Neuronal stem cell (in vitro differentiated cells): Measurements from ENCODE around the gene CBFB.

Experiments used
- DNase-seq: peaks from one replicate; pipeline ENCODE4 v3.0.0-alpha.2; 2013; ENCODE audit warnings: low spot score
- H2AFZ ChIP-seq: one replicate; pipeline ENCODE4 v1.6.1; 2013; ENCODE audit warnings: mild to moderate bottlenecking, low read length, inconsistent platforms
- H2AK5ac ChIP-seq: 2 replicates; pipeline ENCODE4 v1.6.1; 2013; ENCODE audit warnings: low read depth, mild to moderate bottlenecking, inconsistent platforms, low read length, moderate library complexity, mixed read lengths
- H2BK120ac ChIP-seq: 2 replicates; pipeline ENCODE4 v1.6.1; 2013; ENCODE audit warnings: low read depth, mild to moderate bottlenecking, inconsistent platforms, low read length, moderate library complexity, mixed read lengths
- H2BK12ac ChIP-seq: one replicate; pipeline ENCODE4 v1.6.1; 2013; ENCODE audit warnings: low read length, inconsistent platforms
- H2BK15ac ChIP-seq: 2 replicates; pipeline ENCODE4 v1.6.1; 2013; ENCODE audit warnings: mild to moderate bottlenecking, low read length, inconsistent platforms, mixed read lengths
- H2BK5ac ChIP-seq: one replicate; pipeline ENCODE4 v1.6.1; 2013; ENCODE audit warnings: inconsistent platforms, mild to moderate bottlenecking, low read length, moderate library complexity
- H3K14ac ChIP-seq: one replicate; pipeline ENCODE4 v1.6.1; 2013; ENCODE audit warnings: low read length, inconsistent platforms
- H3K18ac ChIP-seq: 2 replicates; pipeline ENCODE4 v1.6.1; 2013; ENCODE audit warnings: low read length, inconsistent platforms
- H3K23ac ChIP-seq: 2 replicates; pipeline ENCODE4 v1.6.1; 2013; ENCODE audit warnings: low read depth, mild to moderate bottlenecking, mixed read lengths, low read length, inconsistent platforms; ENCODE audit not compliant: poor library complexity
- H3K27ac ChIP-seq: replicated peaks from 3 replicates; pipeline ENCODE4 v1.5.1; 2013; ENCODE audit warnings: low read length, inconsistent platforms
- H3K27me3 ChIP-seq, 3 experiments: 2 replicates each; pipeline ENCODE4 v1.6.1; 2013; ENCODE audit warnings: low read length in 3 of 3, mild to moderate bottlenecking in 2 of 3, inconsistent platforms in 1 of 3, low read depth in 1 of 3, mixed read lengths in 1 of 3, moderate library complexity in 1 of 3; ENCODE audit not compliant: control insufficient read depth in 3 of 3, insufficient read depth in 3 of 3
- H3K36me3 ChIP-seq, 2 donors: replicated peaks in 1 of 2; 2 replicates each; pipeline ENCODE4 v1.6.1; 2013; ENCODE audit warnings: low read length in 2 of 2; ENCODE audit not compliant: control insufficient read depth in 2 of 2, insufficient read depth in 2 of 2
- H3K4ac ChIP-seq: 2 replicates; pipeline ENCODE4 v1.6.1; 2013; ENCODE audit warnings: inconsistent platforms, mild to moderate bottlenecking, low read length, moderate library complexity
- H3K4me1 ChIP-seq, 2 donors: 1 replicate in 1 of 2; 2 replicates in 1 of 2; pipeline ENCODE4 v1.6.1; 2013; ENCODE audit warnings: low read length in 2 of 2, low read depth in 1 of 2; ENCODE audit not compliant: control insufficient read depth in 2 of 2, insufficient read depth in 1 of 2
- H3K4me2 ChIP-seq: one replicate; pipeline ENCODE4 v1.6.1; 2013; ENCODE audit warnings: mild to moderate bottlenecking, low read length, inconsistent platforms; ENCODE audit not compliant: insufficient read depth, poor library complexity, severe bottlenecking
- H3K4me3 ChIP-seq, 2 donors: 2 replicates each; pipeline ENCODE4 v1.5.1; 2013; ENCODE audit warnings: low read length in 2 of 2, mild to moderate bottlenecking in 2 of 2, inconsistent platforms in 1 of 2, moderate library complexity in 1 of 2
- H3K79me1 ChIP-seq: one replicate; pipeline ENCODE4 v1.6.1; 2013; ENCODE audit warnings: low read depth, mild to moderate bottlenecking, inconsistent platforms, low read length, moderate library complexity
- H3K9ac ChIP-seq: one replicate; pipeline ENCODE4 v1.6.1; 2013; ENCODE audit warnings: mild to moderate bottlenecking, low read depth, low read length, inconsistent platforms; ENCODE audit not compliant: poor library complexity
- H3K9me3 ChIP-seq, 2 donors: replicated peaks in 1 of 2; 2 replicates each; pipeline versions ENCODE3 to v1.6.1; 2013; ENCODE audit warnings: low read length in 2 of 2, mild to moderate bottlenecking in 2 of 2, inconsistent platforms in 1 of 2, low read depth in 1 of 2, mixed read lengths in 1 of 2, moderate library complexity in 1 of 2; ENCODE audit not compliant: control insufficient read depth in 2 of 2, insufficient read depth in 1 of 2
- H4K8ac ChIP-seq: one replicate; pipeline ENCODE4 v1.6.1; 2013; ENCODE audit warnings: low read depth, mild to moderate bottlenecking, inconsistent platforms, low read length, moderate library complexity
- H4K91ac ChIP-seq: one replicate; pipeline ENCODE4 v1.6.1; 2013; ENCODE audit warnings: low read length, low read depth, mild to moderate bottlenecking, inconsistent platforms; ENCODE audit not compliant: poor library complexity
- WGBS, 2 donors: extraction: QIAGEN DNeasy Blood & Tissue Kit; methylation state at CpG; one replicate each; pipeline ENCODE4 v1.1.7; 2013; ENCODE audit warnings: missing lambda C conversion rate in 2 of 2, mixed read lengths in 1 of 2; ENCODE audit not compliant: insufficient read length in 2 of 2, insufficient replicate concordance in 1 of 2; ENCODE audit errors: extremely low coverage in 2 of 2; 5-methylcytosine and 5-hydroxymethylcytosine counted together

The CBFB gene

GRCh38 chr16:67022531-67023214 is 6.3 kb upstream of the CBFB start:
- Histone ChIP-seq H4K91ac (no peak overlapping the region), H4K8ac (no peak overlapping the region), H3K9me3 (no peaks in the 10 kb centered on the region), H2BK12ac (no peak overlapping the region), H3K27ac (no peak overlapping the region), H3K36me3 (no peaks in the 10 kb centered on the region), H2AFZ (no peak overlapping the region), H3K14ac (no peak overlapping the region), H3K4me2 (no peak overlapping the region), H3K9ac (no peak overlapping the region), H3K4me1 (peaks cover 0 to 3% of the 10 kb centered on the region in 2 donors), H3K23ac (no peak overlapping the region), H3K18ac (no peak overlapping the region), H3K4me3 (no peak overlapping the region), H2AK5ac (no peak overlapping the region), H3K27me3 (peaks cover 0 to under 1% (median 0%) of the 10 kb centered on the region in 3 experiments), H2BK5ac (no peak overlapping the region), H2BK15ac (no peak overlapping the region), H3K4ac (no peak overlapping the region), H3K79me1 (no peaks in the 10 kb centered on the region), H2BK120ac (no peak overlapping the region)
- DNase-seq: no peak
- no CpG with 5 or more reads among the region's 4 CpGs for WGBS, 2 donors

GRCh38 chr16:67023689-67024088 is 5.3 kb upstream of the CBFB start:
- H4K8ac ChIP-seq: no peak overlapping the region
- no peaks in the 10 kb centered on the region for H3K27me3 ChIP-seq
- no peak overlapping the region for H3K9ac ChIP-seq
- H3K27ac ChIP-seq: no peak overlapping the region
- no peak overlapping the region for H2AK5ac ChIP-seq
- no peak for DNase-seq
- no peak overlapping the region for H3K23ac ChIP-seq
- peaks cover 0 to 4% of the 10 kb centered on the region in 2 donors for H3K4me1 ChIP-seq
- no peaks in the 10 kb centered on the region for H3K79me1 ChIP-seq
- H3K9me3 ChIP-seq: no peaks in the 10 kb centered on the region
- no peak overlapping the region for H2BK120ac ChIP-seq
- no peak overlapping the region for H3K4ac ChIP-seq
- H3K4me2 ChIP-seq: no peak overlapping the region
- no peaks in the 10 kb centered on the region for H3K36me3 ChIP-seq
- no peak overlapping the region for H3K18ac ChIP-seq
- H3K4me3 ChIP-seq: no peak overlapping the region
- no peak overlapping the region for H2BK5ac ChIP-seq
- H4K91ac ChIP-seq: no peak overlapping the region
- H2BK15ac ChIP-seq: no peak overlapping the region
- H2BK12ac ChIP-seq: no peak overlapping the region
- H3K14ac ChIP-seq: no peak overlapping the region
- no peak overlapping the region for H2AFZ ChIP-seq
- no CpG with 5 or more reads among the region's 1 CpG for WGBS, 2 donors

GRCh38 chr16:67024384-67025209 is 4.4 kb upstream of the CBFB start:
- no peaks in the 10 kb centered on the region for H3K9me3 ChIP-seq
- H3K4ac ChIP-seq: no peak overlapping the region
- H3K27ac ChIP-seq: no peak overlapping the region
- no peak overlapping the region for H3K14ac ChIP-seq
- H2BK15ac ChIP-seq: no peak overlapping the region
- no CpG with 5 or more reads among the region's 4 CpGs for WGBS, 2 donors
- H3K79me1 ChIP-seq: peaks cover 6% of the 10 kb centered on the region
- H3K18ac ChIP-seq: no peak overlapping the region
- no peak overlapping the region for H2AK5ac ChIP-seq
- H3K27me3 ChIP-seq: no peaks in the 10 kb centered on the region
- H3K4me2 ChIP-seq: no peak overlapping the region
- no peak overlapping the region for H2BK120ac ChIP-seq
- H2BK5ac ChIP-seq: no peak overlapping the region
- no peak overlapping the region for H4K91ac ChIP-seq
- H3K23ac ChIP-seq: no peak overlapping the region
- H3K36me3 ChIP-seq: no peaks in the 10 kb centered on the region
- H4K8ac ChIP-seq: no peak overlapping the region
- no peak for DNase-seq
- peaks cover 0 to 4% of the 10 kb centered on the region in 2 donors for H3K4me1 ChIP-seq
- no peak overlapping the region for H2AFZ ChIP-seq
- no peak overlapping the region for H2BK12ac ChIP-seq
- H3K4me3 ChIP-seq: no peak overlapping the region
- no peak overlapping the region for H3K9ac ChIP-seq

GRCh38 chr16:67025210-67025550 is 3.8 kb upstream of the CBFB start:
- H3K9ac ChIP-seq: no peak overlapping the region
- H2BK15ac ChIP-seq: no peak overlapping the region
- H3K27me3 ChIP-seq: no peaks in the 10 kb centered on the region
- no peak overlapping the region for H2AK5ac ChIP-seq
- no peak overlapping the region for H4K8ac ChIP-seq
- H3K9me3 ChIP-seq: no peaks in the 10 kb centered on the region
- H3K27ac ChIP-seq: no peak overlapping the region
- no peak overlapping the region for H3K14ac ChIP-seq
- no peak overlapping the region for H3K4me3 ChIP-seq
- DNase-seq: no peak
- H3K23ac ChIP-seq: no peak overlapping the region
- H2AFZ ChIP-seq: no peak overlapping the region
- no peak overlapping the region for H4K91ac ChIP-seq
- H3K4ac ChIP-seq: no peak overlapping the region
- H3K18ac ChIP-seq: no peak overlapping the region
- H3K79me1 ChIP-seq: peaks cover 9% of the 10 kb centered on the region
- no peak overlapping the region for H3K4me2 ChIP-seq
- peaks cover 0 to 4% of the 10 kb centered on the region in 2 donors for H3K4me1 ChIP-seq
- H2BK12ac ChIP-seq: no peak overlapping the region
- H2BK120ac ChIP-seq: no peak overlapping the region
- H2BK5ac ChIP-seq: no peak overlapping the region
- no peaks in the 10 kb centered on the region for H3K36me3 ChIP-seq
